ENCODE measurements around the gene RAN.
"Not testable (repeated sequence)": the region's sequence is repeated elsewhere in the genome, so short reads cannot be mapped to it uniquely, and the experiment has no call there.

RAN gene

GRCh38 chr12:130835436-130835835, 36.4 kb upstream of the RAN start:
- Histone ChIP-seq H3K4me1 (ENCODE audit: insufficient read depth, low read length) (peaks cover 19% of the 10 kb centered on the region), H3K9me3 (ENCODE audit: low read length) (no peaks in the 10 kb centered on the region), H3K27ac (ENCODE audit: low read depth, low read length) (no peak overlapping the region), H3K36me3 (ENCODE audit: insufficient read depth, low read length) (peaks cover 4% of the 10 kb centered on the region), H3K9ac (ENCODE audit: low read length) (no peak overlapping the region), H3K4me3 (ENCODE audit: low read depth in 1 of 2, low read length in 2 of 2) (no peak overlapping the region), H3K27me3 (ENCODE audit: control insufficient read depth in 1 of 2, insufficient read depth in 2 of 2, low read length in 2 of 2) (no peaks in the 10 kb centered on the region)

DNA sequence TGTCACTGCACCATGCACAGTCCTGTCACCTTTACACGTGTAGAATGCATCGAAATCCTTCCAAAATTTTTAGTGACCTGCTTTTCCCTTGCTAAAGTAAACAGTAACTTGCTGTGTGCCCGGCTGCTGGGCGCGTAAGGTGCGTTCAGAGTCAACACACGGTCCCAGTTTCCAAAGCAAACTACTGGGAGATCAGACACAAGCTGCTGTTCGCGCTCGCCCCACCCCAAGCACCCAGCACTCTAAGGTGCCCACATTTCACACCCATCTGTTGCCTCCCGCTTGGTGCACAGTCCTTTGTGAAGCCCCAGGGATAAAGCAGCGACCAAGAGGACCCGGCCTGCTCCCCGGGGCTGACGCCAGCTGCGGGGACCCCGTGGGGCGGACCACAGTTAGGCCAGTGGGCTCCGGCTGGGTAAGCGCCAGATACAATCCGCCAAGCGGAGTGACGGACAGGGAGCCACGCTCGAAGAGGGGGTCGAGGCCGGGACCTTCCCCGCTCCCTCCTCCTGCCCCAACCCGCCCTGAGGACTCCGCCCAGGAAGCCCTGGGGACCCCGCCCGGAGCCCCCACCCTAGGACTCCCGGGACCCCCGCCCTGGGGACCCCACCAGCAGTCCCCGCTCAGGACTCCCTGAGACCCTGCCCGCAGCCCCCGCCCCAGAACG, 33.4 kb upstream of the RAN start:
- H3K4me3 ChIP-seq (ENCODE audit: low read depth in 1 of 2, low read length in 2 of 2), result peak overlapping the region; percentile 74 to 82
- peak overlapping the region; percentile 70 for H3K27ac ChIP-seq (ENCODE audit: low read depth, low read length)
- H3K4me1 ChIP-seq (ENCODE audit: insufficient read depth, low read length), result peaks cover 13% of the 10 kb centered on the region
- no peaks in the 10 kb centered on the region for H3K9me3 ChIP-seq (ENCODE audit: low read length)
- H3K9ac ChIP-seq (ENCODE audit: low read length), result peak overlapping the region; percentile 42
- H3K36me3 ChIP-seq (ENCODE audit: insufficient read depth, low read length), result peaks cover 4% of the 10 kb centered on the region
- no peaks in the 10 kb centered on the region for H3K27me3 ChIP-seq (ENCODE audit: control insufficient read depth in 1 of 2, insufficient read depth in 2 of 2, low read length in 2 of 2)

- Histone ChIP-seq H3K9ac (ENCODE audit: low read length) (peak within 1 kb of the TSS; percentile 42), H3K36me3 (ENCODE audit: insufficient read depth, low read length) (no peaks in the 10 kb centered on the region), H3K4me1 (ENCODE audit: insufficient read depth, low read length) (peaks cover 13% of the 10 kb centered on the region), H3K9me3 (ENCODE audit: low read length) (no peaks in the 10 kb centered on the region), H3K27ac (ENCODE audit: low read depth, low read length) (peak within 1 kb of the TSS; percentile 70), H3K4me3 (ENCODE audit: low read depth in 1 of 2, low read length in 2 of 2) (peak within 1 kb of the TSS; percentile 82 to 84), H3K27me3 (ENCODE audit: control insufficient read depth in 1 of 2, insufficient read depth in 2 of 2, low read length in 2 of 2) (no peaks in the 10 kb centered on the region)
Measured at GRCh38 chr12:130838951-130839769, 32.7 kb upstream of the RAN start, which contains the start of gene STX2. Gene STX2, minus strand, starts transcription at chr12:130839250. Its CDS starts 151 bp downstream, at chr12:130839099.

DNA sequence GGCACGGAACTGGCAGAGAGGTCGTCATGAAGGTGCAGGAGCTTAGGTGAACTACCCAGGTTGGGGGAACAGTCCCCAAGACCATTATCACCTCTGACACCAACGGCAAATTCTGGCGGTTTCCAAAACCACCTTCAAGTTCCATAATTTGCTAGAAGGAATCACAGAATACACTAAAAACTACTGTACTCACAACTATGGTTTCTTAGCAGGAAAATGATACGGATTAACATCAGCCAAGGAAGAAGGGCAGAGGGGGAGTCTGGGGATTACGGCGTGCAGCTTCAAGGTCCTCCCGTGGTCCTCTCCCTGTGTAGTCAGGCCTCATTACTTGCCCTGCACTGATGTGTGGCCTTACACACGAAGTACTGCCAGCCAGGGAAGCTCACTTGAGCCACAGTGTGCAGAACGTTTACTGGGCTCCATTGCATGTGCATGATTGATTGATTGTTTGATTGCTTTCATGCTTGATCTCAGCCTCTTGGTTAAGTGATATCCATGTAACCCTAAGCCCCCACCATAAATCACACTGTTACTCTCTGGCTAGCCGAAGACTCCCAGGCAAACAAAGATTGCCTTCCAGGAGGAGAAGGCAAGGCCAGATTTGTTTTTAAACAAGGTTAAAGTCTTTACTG, 32.0 kb upstream of the RAN start:
- no peak overlapping the region for H3K9ac ChIP-seq (ENCODE audit: low read length)
- H3K4me3 ChIP-seq (ENCODE audit: low read depth in 1 of 2, low read length in 2 of 2), result peak overlapping the region; percentile 34 to 84
- H3K9me3 ChIP-seq (ENCODE audit: low read length), result no peaks in the 10 kb centered on the region
- H3K27ac ChIP-seq (ENCODE audit: low read depth, low read length), result no peak overlapping the region
- no peaks in the 10 kb centered on the region for H3K36me3 ChIP-seq (ENCODE audit: insufficient read depth, low read length)
- H3K27me3 ChIP-seq (ENCODE audit: control insufficient read depth in 1 of 2, insufficient read depth in 2 of 2, low read length in 2 of 2), result no peaks in the 10 kb centered on the region
- peaks cover 13% of the 10 kb centered on the region for H3K4me1 ChIP-seq (ENCODE audit: insufficient read depth, low read length)

DNA sequence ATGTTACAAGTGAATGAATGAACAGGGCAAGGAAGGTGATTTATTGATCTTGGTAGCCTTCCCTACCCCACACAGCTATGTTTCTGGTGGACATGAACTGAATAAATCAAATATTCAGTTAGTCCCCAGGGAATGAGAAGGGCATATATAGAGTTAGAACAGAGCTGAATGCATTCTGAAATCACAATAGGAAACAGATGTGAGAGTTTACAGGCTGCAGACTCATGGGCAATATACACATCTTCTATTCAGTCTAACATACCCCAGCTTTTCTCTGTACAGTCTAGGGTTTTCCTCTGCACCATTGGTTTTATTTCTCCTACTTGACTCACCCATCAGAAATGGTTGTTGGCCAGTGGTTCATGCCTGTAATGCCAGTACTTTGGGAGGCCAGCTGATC, 25.5 kb upstream of the RAN start:
- Histone ChIP-seq H3K27me3 (ENCODE audit: control insufficient read depth in 1 of 2, insufficient read depth in 2 of 2, low read length in 2 of 2) (no peaks in the 10 kb centered on the region), H3K9ac (ENCODE audit: low read length) (no peak overlapping the region), H3K4me3 (ENCODE audit: low read depth in 1 of 2, low read length in 2 of 2) (no peak overlapping the region), H3K27ac (ENCODE audit: low read depth, low read length) (no peak overlapping the region), H3K4me1 (ENCODE audit: insufficient read depth, low read length) (no peaks in the 10 kb centered on the region), H3K9me3 (ENCODE audit: low read length) (no peaks in the 10 kb centered on the region), H3K36me3 (ENCODE audit: insufficient read depth, low read length) (no peaks in the 10 kb centered on the region)

DNA sequence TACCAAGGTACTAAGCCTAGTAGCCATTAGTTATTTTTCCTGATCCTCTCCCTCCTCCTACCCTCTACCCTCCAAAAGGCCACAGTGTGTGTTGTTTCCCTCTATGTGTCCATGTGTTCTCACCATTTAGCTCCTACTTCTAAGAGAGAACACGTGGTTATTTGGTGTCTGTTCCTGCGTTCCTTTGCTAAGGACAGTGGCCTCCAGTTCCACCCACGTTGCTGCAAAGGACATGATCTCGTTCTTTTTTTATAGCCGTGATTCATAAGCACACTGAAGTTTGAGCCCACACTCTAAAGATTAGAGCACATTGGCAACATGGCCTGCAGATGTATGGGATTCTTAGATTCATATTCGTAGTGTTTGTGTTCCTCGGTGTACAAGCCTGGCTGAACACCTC, 24.8 kb upstream of the RAN start:
- Histone ChIP-seq H3K4me3 (ENCODE audit: low read depth in 1 of 2, low read length in 2 of 2) (no peak overlapping the region), H3K36me3 (ENCODE audit: insufficient read depth, low read length) (no peaks in the 10 kb centered on the region), H3K9ac (ENCODE audit: low read length) (no peak overlapping the region), H3K4me1 (ENCODE audit: insufficient read depth, low read length) (no peaks in the 10 kb centered on the region), H3K27me3 (ENCODE audit: control insufficient read depth in 1 of 2, insufficient read depth in 2 of 2, low read length in 2 of 2) (no peaks in the 10 kb centered on the region), H3K27ac (ENCODE audit: low read depth, low read length) (no peak overlapping the region), H3K9me3 (ENCODE audit: low read length) (no peaks in the 10 kb centered on the region)

DNA sequence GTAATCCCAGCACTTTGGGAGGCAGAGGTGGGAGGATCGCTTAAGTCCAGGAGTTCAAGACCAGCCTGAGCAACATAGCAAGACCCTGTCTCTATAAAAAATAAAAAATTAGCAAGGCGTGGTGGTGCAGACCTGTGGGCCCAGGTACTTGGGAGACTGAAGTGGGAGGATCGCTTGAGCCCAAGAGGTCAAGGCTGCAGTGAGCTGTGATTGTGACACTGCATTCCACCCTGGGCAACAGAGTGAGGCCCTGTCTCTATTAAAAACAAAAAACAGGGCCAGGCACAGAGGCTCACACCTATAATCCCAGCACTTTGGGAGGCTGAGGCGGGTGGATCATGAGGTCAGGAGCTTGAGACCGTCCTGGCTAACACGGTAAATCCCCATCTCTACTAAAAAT, 23.8 kb upstream of the RAN start:
- H3K27ac ChIP-seq (ENCODE audit: low read depth, low read length), result not testable (repeated sequence)

GRCh38 chr12:130848785-130849305, 23.0 kb upstream of the RAN start:
- H3K27me3 ChIP-seq (ENCODE audit: control insufficient read depth in 1 of 2, insufficient read depth in 2 of 2, low read length in 2 of 2); H3K9me3 ChIP-seq (ENCODE audit: low read length); H3K27ac ChIP-seq (ENCODE audit: low read depth, low read length); H3K4me3 ChIP-seq (ENCODE audit: low read depth in 1 of 2, low read length in 2 of 2); H3K36me3 ChIP-seq (ENCODE audit: insufficient read depth, low read length); H3K9ac ChIP-seq (ENCODE audit: low read length); H3K4me1 ChIP-seq (ENCODE audit: insufficient read depth, low read length): not testable (repeated sequence)

More for the DNA sequence above, 23.8 kb upstream of the RAN start:
- H3K27me3 ChIP-seq (ENCODE audit: control insufficient read depth in 1 of 2, insufficient read depth in 2 of 2, low read length in 2 of 2); H3K36me3 ChIP-seq (ENCODE audit: insufficient read depth, low read length); H3K4me3 ChIP-seq (ENCODE audit: low read depth in 1 of 2, low read length in 2 of 2); H3K9me3 ChIP-seq (ENCODE audit: low read length); H3K9ac ChIP-seq (ENCODE audit: low read length); H3K4me1 ChIP-seq (ENCODE audit: insufficient read depth, low read length): not testable (repeated sequence)

GRCh38 chr12:130849561-130850417, 22.1 kb upstream of the RAN start:
- H3K27ac ChIP-seq (ENCODE audit: low read depth, low read length), result no peak overlapping the region
- H3K9me3 ChIP-seq (ENCODE audit: low read length), result no peaks in the 10 kb centered on the region
- no peaks in the 10 kb centered on the region for H3K36me3 ChIP-seq (ENCODE audit: insufficient read depth, low read length)
- no peak overlapping the region for H3K9ac ChIP-seq (ENCODE audit: low read length)
- H3K27me3 ChIP-seq (ENCODE audit: control insufficient read depth in 1 of 2, insufficient read depth in 2 of 2, low read length in 2 of 2), result no peaks in the 10 kb centered on the region
- no peaks in the 10 kb centered on the region for H3K4me1 ChIP-seq (ENCODE audit: insufficient read depth, low read length)
- H3K4me3 ChIP-seq (ENCODE audit: low read depth in 1 of 2, low read length in 2 of 2), result no peak overlapping the region

GRCh38 chr12:130850418-130851021, 21.3 kb upstream of the RAN start:
- Histone ChIP-seq H3K27me3 (ENCODE audit: control insufficient read depth in 1 of 2, insufficient read depth in 2 of 2, low read length in 2 of 2) (no peaks in the 10 kb centered on the region), H3K4me1 (ENCODE audit: insufficient read depth, low read length) (no peaks in the 10 kb centered on the region), H3K9me3 (ENCODE audit: low read length) (no peaks in the 10 kb centered on the region), H3K27ac (ENCODE audit: low read depth, low read length) (no peak overlapping the region), H3K9ac (ENCODE audit: low read length) (no peak overlapping the region), H3K4me3 (ENCODE audit: low read depth in 1 of 2, low read length in 2 of 2) (no peak overlapping the region), H3K36me3 (ENCODE audit: insufficient read depth, low read length) (no peaks in the 10 kb centered on the region)

Measured in muscle layer of colon (tissue), 2 donors.